OCI-LY7 (cell line): ENCODE results near the gene CCNB1. TPM values are rescaled to one million over a fixed set of nuclear protein-coding genes. Genes with fewer than 3 reads are reported as not detected.

Source experiments
- Bru-seq: library from RNA; stranded (reverse); fragments of 400-500 nt; gene quantifications from one replicate; lab custom pipeline; 2021; lab: Mats Ljungman, UMichigan
- BruChase-seq, 2 experiments: library from RNA; stranded (reverse); fragments of 400-500 nt; gene quantifications; one replicate each; lab custom pipeline; 2021; lab: Mats Ljungman, UMichigan
- BruUV-seq: library from RNA; stranded (reverse); fragments of 400-500 nt; replicated peaks from 2 replicates; lab custom pipeline; 2021; lab: Mats Ljungman, UMichigan
- CTCF ChIA-PET: fragments of 300-600 bp; sonication (Branson Sonifier 250); formaldehyde crosslinking; loops from one replicate; lab custom pipeline; 2022; ENCODE audit warnings: antibody characterized with exemption; ENCODE audit not compliant: unreplicated experiment; lab: Charles Lee
- POLR2A ChIA-PET: fragments of 300-600 bp; sonication (Branson Sonifier 250); formaldehyde crosslinking; loops from one replicate; lab custom pipeline; 2022; ENCODE audit warnings: antibody characterized with exemption; lab: Charles Lee
- DNase-seq: peaks from one replicate; pipeline ENCODE4 v3.0.0-alpha.2; 2015; ENCODE audit warnings: low spot score
- H2AFZ ChIP-seq: fragments of 200-600 bp; sonication (generic), shearing (Covaris generic); 2 replicates; pipeline ENCODE4 v1.6.1; 2014; ENCODE audit warnings: mild to moderate bottlenecking, antibody characterized with exemption, low read length, moderate library complexity
- H3K27ac ChIP-seq: fragments of 200-600 bp; sonication (generic); 2 replicates; pipeline ENCODE4 v1.5.1; 2014; ENCODE audit warnings: mixed run types, low read depth, mild to moderate bottlenecking, moderate library complexity, low read length, inconsistent platforms; ENCODE audit not compliant: poor library complexity, severe bottlenecking
- H3K36me3 ChIP-seq: fragments of 200-600 bp; sonication (generic); 2 replicates; pipeline ENCODE4 v1.6.1; 2014; ENCODE audit warnings: mild to moderate bottlenecking, antibody characterized with exemption, low read length, moderate library complexity, mixed read lengths; ENCODE audit not compliant: insufficient read depth
- H3K4me1 ChIP-seq: fragments of 200-600 bp; sonication (generic); 2 replicates; pipeline ENCODE4 v1.5.1; 2014; ENCODE audit warnings: mild to moderate bottlenecking, low read length; ENCODE audit not compliant: insufficient read depth, poor library complexity, severe bottlenecking
- H3K4me2 ChIP-seq: fragments of 200-600 bp; sonication (generic); 2 replicates; pipeline ENCODE4 v1.6.1; 2014; ENCODE audit warnings: mild to moderate bottlenecking, low read length
- H3K4me3 ChIP-seq: fragments of 200-600 bp; sonication (generic); 2 replicates; pipeline ENCODE4 v1.5.1; 2014; ENCODE audit warnings: mild to moderate bottlenecking, low read depth, low read length; ENCODE audit not compliant: poor library complexity, severe bottlenecking
- H3K79me2 ChIP-seq: fragments of 200-600 bp; sonication (generic); 2 replicates; pipeline ENCODE4 v1.6.1; 2016; ENCODE audit warnings: low read depth, mild to moderate bottlenecking, low read length, moderate library complexity, mixed read lengths; ENCODE audit not compliant: insufficient read depth
- H3K9me2 ChIP-seq: fragments of 200-600 bp; sonication (generic); 2 replicates; pipeline ENCODE4 v1.6.1; 2016; ENCODE audit warnings: mild to moderate bottlenecking, low read length, mixed read lengths; ENCODE audit not compliant: insufficient read depth
- H3K9me3 ChIP-seq: fragments of 200-600 bp; sonication (generic); 2 replicates; pipeline ENCODE4 v1.6.1; 2014; ENCODE audit warnings: mild to moderate bottlenecking, mixed run types, low read length, mixed read lengths
- H4K20me1 ChIP-seq: fragments of 200-600 bp; sonication (generic); 2 replicates; pipeline ENCODE4 v1.6.1; 2014; ENCODE audit warnings: mild to moderate bottlenecking, antibody characterized with exemption, low read length, moderate library complexity, mixed read lengths; ENCODE audit not compliant: insufficient read depth
- CTCF ChIP-seq: fragments of 200-600 bp; sonication (generic); conservative IDR thresholded peaks from 2 replicates; pipeline ENCODE4 v1.5.1; 2014; ENCODE audit warnings: mild to moderate bottlenecking, antibody characterized with exemption, low read length, moderate library complexity, mixed read lengths
- EZH2phosphoT487 ChIP-seq: fragments of 200-600 bp; sonication (generic); IDR thresholded peaks from 2 replicates; pipeline ENCODE4 v1.6.1; 2018; ENCODE audit warnings: low read depth, borderline replicate concordance, mild to moderate bottlenecking, mixed run types, antibody characterized with exemption, low read length, moderate library complexity, mixed read lengths
- intact Hi-C: fragments of 100-400 bp; cut with micrococcal nuclease; formaldehyde crosslinking; loops from one replicate; pipeline ENCODE4 v1.10.0; 2022; ENCODE audit not compliant: unreplicated experiment
- long read RNA-seq: library from polyadenylated mRNA; stranded (forward); transcript quantifications from one replicate; pipeline ENCODE4 v2.0.0, GENCODE V29; 2022
- total RNA-seq, 2 experiments: library from RNA; depleted of rRNA in 1 of 2; stranded (reverse); fragments of >200 nt in 1 of 2; shearing (Covaris generic) in 1 of 2; gene quantifications; 2 replicates each; pipeline ENCODE4 v1.2.3, GENCODE V29; 2014 to 2022

Gene CCNB1
- total RNA-seq (2014; rRNA removed; shearing (Covaris generic)) (181 and 206 TPM in 2 replicates), total RNA-seq (2022) (274 and 276 TPM in 2 replicates), Bru-seq, nascent RNA (percentile 97 among the genes with signal in this experiment), BruChase-seq, experiment 1, labeled RNA remaining after a 6-hour chase (percentile 94 among the genes with signal in this experiment), BruChase-seq, experiment 2, labeled RNA remaining after a 2-hour chase (percentile 98 among the genes with signal in this experiment)
- long read RNA-seq, transcript CCNB1-201 (9 exons, 2,169 nt): major isoform, 952 of 1,023 reads
- long read RNA-seq, partial matches to known transcripts: 7 of 1,023 reads
- long read RNA-seq, other reads (novel, unspliced or antisense): 61 of 1,023 reads

DNA sequence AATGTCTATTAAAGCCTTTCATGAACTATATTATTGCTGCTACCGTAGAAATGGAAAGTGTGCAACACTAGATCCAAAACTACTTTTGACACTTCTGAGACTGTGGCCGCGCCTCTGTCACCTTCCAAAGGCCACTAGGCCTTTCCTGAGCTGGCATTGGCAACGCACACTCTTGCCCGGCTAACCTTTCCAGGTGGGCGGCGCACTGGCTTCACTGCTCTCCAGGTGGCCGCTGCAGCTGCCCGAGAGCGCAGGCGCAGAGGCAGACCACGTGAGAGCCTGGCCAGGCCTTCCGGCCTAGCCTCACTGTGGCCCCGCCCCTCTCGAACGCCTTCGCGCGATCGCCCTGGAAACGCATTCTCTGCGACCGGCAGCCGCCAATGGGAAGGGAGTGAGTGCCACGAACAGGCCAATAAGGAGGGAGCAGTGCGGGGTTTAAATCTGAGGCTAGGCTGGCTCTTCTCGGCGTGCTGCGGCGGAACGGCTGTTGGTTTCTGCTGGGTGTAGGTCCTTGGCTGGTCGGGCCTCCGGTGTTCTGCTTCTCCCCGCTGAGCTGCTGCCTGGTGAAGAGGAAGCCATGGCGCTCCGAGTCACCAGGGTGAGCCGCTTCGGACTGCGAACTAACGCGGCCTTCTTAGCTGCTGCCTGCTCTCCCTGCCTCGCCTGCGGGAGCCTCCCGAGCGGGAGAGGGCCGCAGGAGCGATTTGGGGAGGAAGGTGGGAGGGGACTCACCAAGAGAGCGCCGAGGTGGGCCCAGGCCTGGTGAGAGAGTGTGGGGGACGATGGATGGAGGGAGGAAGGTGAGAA lies at the start of gene CCNB1:
TSS of gene CCNB1 (plus strand) at position 465 of the 807 bp plus-strand sequence. CDS start at position 578, 113 bp downstream.
- H3K4me3 ChIP-seq: peak within 1 kb of the TSS; percentile 90
- H3K79me2 ChIP-seq: peaks cover 45% of the 10 kb centered on the region
- BruUV-seq: no TSS peak
- TF ChIP-seq EZH2phosphoT487: no peak
- no peak; the same call in 1 of the 2 replicates for TF ChIP-seq CTCF
- H3K4me2 ChIP-seq: peak within 1 kb of the TSS; percentile 95
- peak; percentile 99 for DNase-seq
- intact Hi-C loops: loop anchor here (1.0 to 5.0 kb wide), 4 partner anchors 22 to 205 kb away; partner anchors contain the start of genes CCDC125, CENPH and SLC30A5
- peak within 1 kb of the TSS; percentile 83 for H2AFZ ChIP-seq
- H4K20me1 ChIP-seq: no peaks in the 10 kb centered on the region
- no peaks in the 10 kb centered on the region for H3K9me2 ChIP-seq
- ChIA-PET POLR2A (interaction anchor here (0.6 to 5.4 kb wide), 11 partner anchors 9 to 246 kb away, joined by 3 to 35 read pairs (median 3); partner anchors contain the start of genes CDK7 and CENPH), CTCF (interaction anchor here (0.6 kb wide), 2 partner anchors 22 to 182 kb away, joined by 3 read pairs; no protein-coding TSS in a partner anchor)
- H3K9me3 ChIP-seq: no peaks in the 10 kb centered on the region
- peaks cover 41% of the 10 kb centered on the region for H3K4me1 ChIP-seq
- peaks cover 48% of the 10 kb centered on the region for H3K36me3 ChIP-seq
- H3K27ac ChIP-seq: peak within 1 kb of the TSS; percentile 85

DNA sequence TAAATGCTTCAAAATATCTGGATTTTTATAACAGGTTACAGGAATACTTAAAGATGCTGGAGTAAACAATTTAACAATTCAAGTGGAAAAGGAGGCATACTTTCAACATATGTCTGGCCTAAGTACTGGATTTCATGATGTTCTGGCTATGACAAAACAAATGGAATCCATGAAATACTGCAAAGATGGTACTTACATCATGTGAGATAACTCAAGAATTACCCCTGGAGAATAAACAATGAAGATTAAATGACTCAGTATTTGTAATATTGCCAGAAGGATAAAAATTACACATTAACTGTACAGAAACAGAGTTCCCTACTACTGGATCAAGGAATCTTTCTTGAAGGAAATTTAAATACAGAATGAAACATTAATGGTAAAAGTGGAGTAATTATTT lies 37.5 kb upstream of the CCNB1 start:
- H3K9me2 ChIP-seq: no peaks in the 10 kb centered on the region
- TF ChIP-seq EZH2phosphoT487 (no peak), CTCF (no peak)
- H3K4me1 ChIP-seq: no peaks in the 10 kb centered on the region
- intact Hi-C loops: no loop called here
- no peaks in the 10 kb centered on the region for H3K79me2 ChIP-seq
- ChIA-PET POLR2A (no interaction called here), CTCF (no interaction called here)
- no peak overlapping the region for H3K4me3 ChIP-seq
- peaks cover 60% of the 10 kb centered on the region for H3K36me3 ChIP-seq
- H4K20me1 ChIP-seq: no peaks in the 10 kb centered on the region
- BruUV-seq: no TSS peak
- H2AFZ ChIP-seq: no peak overlapping the region
- no peak overlapping the region for H3K4me2 ChIP-seq
- DNase-seq: no peak
- H3K9me3 ChIP-seq: no peaks in the 10 kb centered on the region
- H3K27ac ChIP-seq: no peak overlapping the region
